GM13977 (cell line): ENCODE results near the gene BAD.
"Not testable (repeated sequence)": the region's sequence is repeated elsewhere in the genome, so short reads cannot be mapped to it uniquely, and the experiment has no call there.

Experiments
- DNase-seq: peaks from one replicate; pipeline ENCODE4 v3.0.0; 2012; ENCODE audit warnings: low spot score
- CTCF ChIP-seq: IDR thresholded peaks from 2 replicates; pipeline ENCODE4 v1.5.1; 2012; ENCODE audit warnings: mild to moderate bottlenecking, control low read depth; ENCODE audit not compliant: insufficient read depth; ENCODE audit errors: extremely low read depth, missing control alignments
- in situ Hi-C: fragments of 300-500 bp; cut with MboI; formaldehyde crosslinking; loops from one replicate; pipeline ENCODE4 v1.12.0; 2022; ENCODE audit warnings: low sequenced_read_pairs, low pct_unique_long_range_greater_than_20kb, mixed read lengths, inconsistent platforms; ENCODE audit not compliant: unreplicated experiment

BAD gene

GRCh38 chr11:64246871-64247728 lies 37.4 kb downstream of the BAD start, which contains the start of gene PPP1R14B:
TSS of gene PPP1R14B (minus strand) at chr11:64246943. CDS start at chr11:64246673, 270 bp downstream.
- in situ Hi-C loops: no loop called here
- DNase-seq: peak; percentile 91
- no peak for TF ChIP-seq CTCF

- in situ Hi-C loops: not testable (repeated sequence)
Observed at GRCh38 chr11:64246621-64246870, 37.9 kb downstream of the BAD start.

GRCh38 chr11:64245797-64246620 lies 38.5 kb downstream of the BAD start:
- no peak for DNase-seq
- no peak for TF ChIP-seq CTCF
- in situ Hi-C loops: no loop called here

More at GRCh38 chr11:64246621-64246870, 37.9 kb downstream of the BAD start:
- not testable (repeated sequence) for DNase-seq

- in situ Hi-C loops: no loop called here
- TF ChIP-seq CTCF: no peak
- no peak for DNase-seq
Observed at GRCh38 chr11:64245401-64245796, 39.1 kb downstream of the BAD start.

GRCh38 chr11:64244966-64245365 lies 39.5 kb downstream of the BAD start:
- TF ChIP-seq CTCF: no peak
- no peak for DNase-seq
- in situ Hi-C loops: no loop called here

- no peak for TF ChIP-seq CTCF
Observed at GRCh38 chr11:64244107-64244506, 40.4 kb downstream of the BAD start.

GRCh38 chr11:64243236-64243854 lies 41.1 kb downstream of the BAD start:
- no peak for TF ChIP-seq CTCF
- DNase-seq: no peak
- in situ Hi-C loops: no loop called here

More at GRCh38 chr11:64244107-64244506, 40.4 kb downstream of the BAD start:
- DNase-seq: no peak
- in situ Hi-C loops: no loop called here
